Dermis blood vessel endothelial cell (primary cell): ENCODE data around the gene CD247. TPM values are rescaled to one million over a fixed set of nuclear protein-coding genes. Genes with fewer than 3 reads are reported as not detected.

Experiments
- DNase-seq: peaks from one replicate; pipeline ENCODE4 v3.0.0; 2010
- total RNA-seq: library from RNA; depleted of rRNA; stranded (reverse); fragments of >200 nt; gene quantifications from 2 replicates; pipeline ENCODE4 v1.2.3, GENCODE V29; 2014

CD247 gene
- total RNA-seq, 1 donor from 2014 or later, result not detected

GRCh38 chr1:167542109-167543032 is 24.0 kb upstream of the CD247 start:
- no peak for DNase-seq

DNA sequence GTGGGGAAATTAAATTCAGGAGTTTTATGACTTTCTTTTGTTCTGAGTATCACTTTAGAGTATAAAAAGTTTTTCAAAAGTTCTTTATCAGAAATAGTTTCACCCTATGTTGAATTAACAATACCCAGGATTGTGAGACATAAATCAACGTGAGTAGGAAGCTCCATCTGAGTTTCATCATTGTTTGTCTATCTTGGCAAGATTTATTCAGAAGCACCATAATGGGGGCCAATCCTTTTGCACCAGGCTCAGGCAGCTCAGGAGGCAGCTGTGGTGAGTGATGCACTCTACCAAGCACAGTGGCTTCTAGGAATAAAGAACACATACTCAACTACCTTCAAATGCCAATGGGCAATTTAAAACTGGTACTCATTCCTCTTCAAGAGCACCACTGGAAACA is 23.3 kb upstream of the CD247 start:
- no peak for DNase-seq

DNA sequence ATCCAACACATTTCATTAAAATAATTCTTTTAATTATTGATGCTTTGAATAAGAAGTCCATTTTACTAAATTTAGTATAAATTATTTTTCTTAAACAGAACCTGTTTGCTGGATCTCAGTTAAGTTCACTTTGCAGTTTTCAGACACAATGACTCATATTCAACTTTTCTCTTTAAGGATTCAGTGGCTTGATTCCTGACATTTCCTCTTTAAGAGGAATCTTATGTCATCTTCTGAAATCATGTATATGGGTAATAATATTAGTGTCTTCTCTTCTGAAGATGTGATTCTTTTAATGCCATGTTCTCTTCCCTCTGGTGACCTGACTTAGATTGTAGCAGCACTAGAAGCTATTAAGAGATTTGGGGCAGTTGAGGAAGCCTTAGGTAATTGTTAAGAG is 22.7 kb upstream of the CD247 start:
- no peak for DNase-seq

DNA sequence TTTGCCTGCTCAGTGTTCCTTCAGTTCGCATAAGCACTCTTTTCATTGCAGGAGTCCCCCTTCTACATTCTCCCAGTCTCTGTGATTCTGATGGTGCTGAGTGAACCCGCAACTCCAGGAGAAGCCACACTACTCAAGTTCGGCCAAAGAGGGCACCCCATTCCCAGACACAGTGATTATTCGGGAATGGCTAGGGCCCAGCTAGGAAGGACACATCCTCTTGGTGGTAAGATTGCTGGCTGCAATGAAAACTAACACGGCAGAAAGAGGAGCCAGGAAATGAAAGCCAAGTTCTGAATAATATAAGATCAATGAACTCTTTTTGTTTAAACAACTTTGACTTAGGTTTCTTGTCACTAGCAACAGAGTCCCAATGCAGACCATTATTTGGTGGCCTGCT is 20.3 kb upstream of the CD247 start:
- peak; percentile 16 for DNase-seq

DNA sequence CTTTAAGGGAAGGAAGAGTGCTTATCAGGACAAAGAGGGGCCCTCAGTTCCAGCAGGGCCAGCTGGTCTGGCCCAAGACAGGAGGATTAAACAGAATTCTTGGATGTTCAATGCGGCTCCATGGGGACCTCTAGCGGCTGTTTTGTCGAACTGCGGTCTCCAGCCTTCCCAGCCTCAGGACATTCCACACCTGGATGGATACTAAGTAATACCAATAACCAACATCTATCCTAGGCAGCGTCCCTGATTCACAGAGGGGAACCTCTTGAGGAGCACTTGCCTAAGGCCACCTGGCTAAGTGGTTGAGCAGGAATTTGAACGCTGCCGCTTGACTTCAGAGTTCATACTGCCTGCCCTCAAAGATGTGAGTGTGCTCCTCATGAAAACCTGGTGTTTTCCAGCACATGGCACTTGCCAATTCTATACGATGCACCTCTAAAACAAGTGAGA is 15.5 kb upstream of the CD247 start:
- peak; percentile 79 for DNase-seq

- no peak for DNase-seq
These were observed 14.9 kb upstream of the CD247 start for GRCh38 chr1:167532964-167533824.

DNA sequence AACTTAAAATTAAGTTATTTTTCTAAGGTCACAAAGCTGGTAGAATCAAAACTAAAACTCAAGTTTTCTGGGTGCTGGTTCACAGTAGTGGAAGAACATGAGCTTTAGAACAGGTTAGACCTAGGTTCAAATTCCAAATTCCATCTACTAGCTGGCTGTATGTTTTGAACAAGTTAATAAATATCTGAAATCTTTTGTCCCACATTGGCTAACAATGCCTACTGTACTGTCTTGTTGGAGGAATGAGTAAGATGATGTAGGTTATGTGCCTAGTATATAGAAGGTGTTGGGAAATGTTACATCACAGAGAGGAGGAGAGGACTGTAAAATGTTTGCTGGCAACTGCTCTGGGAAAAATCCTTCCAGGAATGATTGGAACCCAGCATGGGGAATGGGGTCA is 14.0 kb upstream of the CD247 start:
- no peak for DNase-seq

DNA sequence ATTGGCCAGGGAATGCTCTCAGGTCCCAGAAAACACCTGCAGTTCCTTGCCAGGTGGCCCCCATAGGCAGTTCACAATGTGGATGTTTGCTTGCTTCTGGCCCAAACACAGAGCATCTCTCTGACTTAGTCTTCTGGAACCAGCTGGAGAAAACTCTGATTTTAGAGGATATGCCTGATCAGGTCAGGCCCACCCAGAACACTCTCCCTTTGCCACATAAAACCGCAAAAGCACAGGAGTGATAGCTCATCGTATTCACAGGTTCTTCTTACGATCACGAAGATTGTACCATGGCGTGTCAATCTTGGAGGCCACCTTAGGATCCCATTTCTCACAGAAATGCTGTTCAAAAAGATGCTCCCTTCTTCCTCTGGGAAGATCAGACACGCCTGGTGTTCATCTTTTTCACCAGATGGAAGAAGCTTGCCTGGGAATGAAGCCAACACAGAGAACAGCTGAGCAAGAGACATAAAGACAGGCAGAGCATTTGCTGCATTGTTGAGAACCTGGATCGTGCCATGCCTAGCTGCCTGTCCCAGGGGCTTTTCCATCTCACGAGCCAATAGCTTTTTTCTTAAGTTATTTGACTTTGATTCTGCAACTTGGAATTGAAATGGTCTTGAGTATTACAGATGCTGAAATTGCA is 11.6 kb upstream of the CD247 start:
- DNase-seq, result no peak

DNA sequence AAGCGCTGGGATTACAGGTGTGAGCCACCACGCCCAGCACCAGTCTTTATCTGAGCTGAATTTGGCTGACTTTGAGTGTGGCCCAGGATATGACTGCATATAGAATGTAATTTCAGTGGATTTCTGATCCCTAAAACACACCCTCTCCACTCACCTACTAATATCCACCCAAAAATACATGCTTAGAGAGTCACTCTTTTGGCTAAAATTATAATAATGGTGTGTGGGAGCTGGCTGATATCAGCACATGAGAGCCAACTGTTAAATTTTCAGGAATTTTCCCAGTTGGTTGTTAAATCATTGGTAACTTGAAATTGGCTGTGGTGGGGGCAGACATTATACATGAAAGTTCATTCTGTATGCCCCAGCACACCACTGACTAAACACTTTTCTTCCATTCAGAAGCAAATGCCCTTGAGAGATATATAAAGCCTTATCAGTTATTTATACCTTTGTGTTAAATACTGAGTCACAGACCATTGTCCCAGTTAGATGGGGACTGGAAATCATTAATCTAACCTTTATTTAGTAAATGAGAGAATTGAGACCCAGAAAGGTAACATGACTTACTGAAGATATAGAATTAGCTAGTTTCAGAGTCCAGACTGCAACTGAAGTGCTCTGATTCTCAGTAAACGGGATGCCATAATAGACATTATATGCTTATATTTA is 9.9 kb upstream of the CD247 start:
- no peak for DNase-seq

DNA sequence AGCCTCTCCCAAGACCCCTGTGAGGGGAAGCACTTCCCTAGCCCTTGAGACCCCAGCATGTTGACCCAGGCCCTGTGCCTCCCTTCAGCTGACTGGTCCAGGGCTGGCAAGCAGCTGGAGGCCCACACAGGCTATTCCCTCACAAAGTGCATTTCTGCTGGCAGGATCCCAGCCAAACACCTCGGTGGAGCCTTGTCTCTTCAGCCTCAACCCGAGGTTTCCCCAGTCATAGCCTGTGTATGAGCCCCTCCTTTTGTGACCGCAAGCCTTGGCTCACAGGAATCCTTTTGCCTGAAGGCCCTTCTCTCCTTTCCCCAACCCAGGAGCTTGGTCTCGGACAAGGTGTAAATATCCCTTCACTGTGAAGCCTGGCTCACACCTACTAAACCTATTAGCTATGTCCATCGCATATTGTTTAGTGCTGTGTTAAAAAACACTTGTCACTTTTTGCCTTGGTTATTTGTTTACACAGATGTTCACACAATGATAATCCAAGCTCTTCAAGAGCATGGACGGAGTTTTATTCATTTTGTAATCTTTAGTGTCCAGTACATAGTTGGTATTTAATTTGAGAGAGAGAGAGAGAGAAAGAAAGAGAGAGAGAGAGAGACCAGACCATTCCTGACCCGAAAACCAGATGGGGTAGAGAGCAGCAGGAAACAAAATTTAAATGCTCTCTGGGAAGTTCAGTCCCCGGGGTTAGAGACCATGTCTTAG is 8.5 kb upstream of the CD247 start:
- no peak for DNase-seq

GRCh38 chr1:167524651-167525050 is 6.3 kb upstream of the CD247 start:
- DNase-seq, result no peak

- DNase-seq, result no peak
These were observed 3.9 kb upstream of the CD247 start for GRCh38 chr1:167522246-167522645.

DNA sequence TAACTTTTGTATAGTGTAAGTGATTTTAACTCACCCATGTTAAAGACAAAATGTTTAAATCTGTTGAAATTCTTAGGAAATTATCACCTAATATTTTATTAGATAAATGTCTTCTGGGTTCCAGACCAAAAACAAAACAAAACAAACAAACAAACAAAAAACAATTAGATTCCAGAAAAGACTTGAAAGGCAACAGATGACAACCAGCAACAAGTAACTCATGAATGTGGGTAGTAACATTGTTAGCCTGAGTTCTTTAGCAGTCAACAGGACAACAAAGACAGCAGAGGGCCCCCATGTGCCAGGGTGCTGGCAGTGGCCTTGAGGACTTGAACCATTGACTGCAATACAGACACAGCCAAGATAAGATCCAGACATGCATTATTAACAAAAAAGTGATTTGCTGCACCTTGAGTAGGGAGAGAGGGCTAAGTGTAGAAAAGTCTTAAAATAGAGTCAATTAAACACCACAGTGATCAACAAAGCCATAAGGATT is 2.4 kb upstream of the CD247 start:
- DNase-seq, result no peak

GRCh38 chr1:167517535-167518330 is 596 bp downstream of the CD247 start:
- no peak for DNase-seq

DNA sequence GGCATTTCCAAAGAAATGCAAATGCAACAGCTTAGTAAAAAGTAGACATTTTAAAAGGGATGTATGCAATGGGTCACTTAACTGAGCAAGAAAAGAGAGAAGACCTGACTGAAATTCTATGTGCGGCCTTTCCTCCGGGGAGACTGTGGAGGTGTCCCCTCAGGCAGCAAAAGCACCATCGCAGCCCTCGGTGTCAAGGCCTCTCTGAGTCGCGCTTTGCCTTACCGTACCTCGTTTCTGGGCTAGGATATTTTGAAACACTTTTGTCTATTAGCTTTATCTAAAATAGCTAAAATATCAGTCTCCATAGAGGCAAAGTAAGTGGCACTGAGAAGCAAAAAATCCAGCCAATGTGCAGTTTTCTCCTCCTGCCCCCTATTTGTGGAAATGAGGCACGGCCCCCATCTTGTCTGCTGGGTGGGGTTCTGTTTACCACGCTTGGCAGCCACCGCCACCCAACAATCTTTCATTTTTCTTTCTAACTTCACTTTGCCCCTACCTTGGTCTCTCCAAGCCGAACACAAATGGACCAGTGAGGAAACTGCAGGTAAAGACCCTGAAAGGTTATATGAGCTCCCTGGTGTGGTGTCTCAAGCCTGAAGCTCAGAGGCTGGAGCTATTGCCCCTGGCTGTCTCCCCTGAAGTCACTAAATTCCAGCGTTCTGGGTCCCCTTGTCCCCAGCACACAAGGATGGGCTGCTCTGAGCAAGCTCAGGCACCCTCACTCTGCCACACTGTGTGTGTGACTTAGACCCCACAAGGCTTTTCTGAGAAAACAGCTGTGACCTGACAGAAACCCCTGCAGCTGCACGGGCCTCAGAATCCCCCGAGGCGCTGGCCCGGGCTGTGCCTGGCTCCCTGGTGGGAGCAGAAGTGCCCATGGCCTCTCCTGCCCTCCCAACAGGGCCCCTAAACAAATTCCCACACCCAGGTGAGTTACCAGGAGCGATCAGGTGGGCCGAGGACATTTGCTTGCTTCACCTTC is 1.6 kb downstream of the CD247 start:
- DNase-seq, result no peak

DNA sequence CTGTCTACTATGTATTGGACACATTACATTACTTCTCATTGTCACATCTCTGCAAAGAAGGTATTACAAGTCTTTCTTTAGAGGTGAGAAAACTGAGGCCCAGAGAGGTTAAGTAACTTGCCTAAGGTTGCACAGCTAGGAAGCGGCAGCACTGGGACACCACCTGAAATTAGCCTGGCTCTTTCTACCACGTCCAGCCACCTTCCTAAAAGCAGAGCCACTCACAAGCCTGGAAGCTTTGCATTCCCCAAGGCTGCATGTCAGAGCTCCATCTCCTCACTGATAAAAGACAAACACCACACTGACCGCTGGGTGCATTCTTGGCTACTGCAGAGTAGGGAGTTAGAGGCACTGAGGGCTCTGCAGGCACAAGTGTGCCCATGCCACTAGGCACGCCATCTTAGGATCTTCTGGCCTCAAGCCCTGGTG is 2.4 kb downstream of the CD247 start:
- no peak for DNase-seq

DNA sequence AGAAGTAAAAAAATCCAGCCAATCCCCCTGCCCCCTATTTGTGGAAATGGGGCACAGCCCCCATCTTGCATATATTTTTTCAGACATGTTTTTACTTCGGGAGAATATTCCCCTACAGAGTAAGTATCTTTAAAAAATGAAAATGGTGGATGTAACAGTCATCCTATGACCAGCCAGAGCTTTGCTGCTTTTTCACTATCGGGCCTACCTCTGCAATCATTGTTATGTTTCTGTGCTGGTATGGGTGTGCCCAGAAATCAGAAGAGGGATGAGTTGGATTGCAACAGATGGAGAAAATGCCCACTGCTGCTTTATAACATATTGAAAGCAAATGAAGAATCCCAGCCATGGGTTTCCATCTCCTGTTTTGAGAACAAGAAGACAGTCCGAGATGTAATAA is 2.9 kb downstream of the CD247 start:
- no peak for DNase-seq

DNA sequence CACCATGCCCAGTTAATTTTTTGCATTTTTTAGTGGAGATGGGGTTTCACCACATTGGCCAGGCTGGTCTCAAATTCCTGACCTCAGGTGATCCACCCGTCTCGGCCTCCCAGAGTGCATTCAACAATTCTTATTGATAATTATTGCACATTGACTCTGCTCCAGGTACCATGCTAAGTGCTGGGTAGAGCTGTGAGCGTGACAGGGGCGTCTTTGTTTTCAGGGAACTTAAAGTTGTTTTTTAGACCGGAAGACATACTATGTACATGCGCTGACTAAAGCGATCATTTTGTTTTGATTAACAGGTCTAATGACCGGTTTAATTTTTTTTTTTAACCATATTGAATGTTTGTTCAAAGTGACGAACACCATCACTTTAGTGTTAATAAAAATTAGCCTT is 4.0 kb downstream of the CD247 start:
- no peak for DNase-seq

- DNase-seq, result no peak
These were observed 6.2 kb downstream of the CD247 start for GRCh38 chr1:167512046-167512654.
